ENCODE data around the gene C2orf81. TPM values are rescaled to one million over a fixed set of nuclear protein-coding genes. Genes with fewer than 3 reads are reported as not detected.

C2orf81 gene
- total RNA-seq, 4 donors from 2014 or later: 0.62 to 1.4 (median 1.2) TPM

DNA sequence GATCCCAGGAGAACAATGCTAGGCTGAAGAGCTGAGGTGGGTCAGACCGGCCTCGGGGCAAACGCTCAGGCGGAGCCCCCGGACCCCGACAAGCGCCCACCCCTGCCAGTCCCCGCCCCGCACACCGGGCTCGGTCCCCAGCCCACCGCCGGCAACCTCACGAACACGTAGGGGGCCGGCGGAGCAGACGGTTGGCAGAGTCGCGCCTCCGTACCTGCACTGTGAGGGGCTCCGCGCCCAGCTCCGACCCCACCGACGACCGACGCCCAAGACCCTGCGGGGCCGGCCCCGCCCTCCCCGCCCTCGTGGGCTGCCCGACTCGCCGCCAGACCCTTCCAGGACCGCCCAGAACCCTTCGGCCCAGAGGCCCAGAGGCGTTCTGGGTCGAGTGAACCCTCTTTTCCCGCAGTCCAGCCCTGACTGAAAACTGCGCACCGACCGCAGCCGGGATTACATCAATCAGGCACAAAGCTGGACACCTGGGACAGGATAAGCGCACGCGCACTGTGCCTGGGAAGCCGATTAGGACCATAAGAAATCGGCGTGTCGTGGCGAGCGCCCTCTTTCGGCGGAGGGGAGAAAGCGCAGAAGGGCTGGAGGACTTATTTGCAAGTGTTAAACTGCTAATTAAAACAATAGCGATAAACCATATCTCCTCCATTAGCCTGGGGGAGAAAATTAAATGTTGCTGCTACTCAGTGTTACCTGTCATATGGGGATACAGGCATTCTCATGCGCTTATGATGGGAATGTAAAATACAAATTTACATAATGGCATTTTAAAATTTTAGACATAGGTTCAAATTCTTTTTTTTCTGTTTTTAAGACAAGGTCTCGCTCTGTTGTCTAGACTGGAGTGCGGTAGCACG, 29.6 kb downstream of the C2orf81 start:
- WGBS, 2 donors (ENCODE audit: low coverage in 1 of 2): 4 to 10% methylated on average over 5 of the region's 62 CpGs
- TF ChIP-seq POLR2A (IDR thresholded peaks at IDR 0.05) (peak; percentile 35 to 61), POLR2AphosphoS5 (IDR thresholded peaks at IDR 0.05) (peak; percentile 39), CTCF (IDR thresholded peaks at IDR 0.05) (peak; percentile 89 to 97 (median 94)), EP300 (IDR thresholded peaks at IDR 0.05) (no peak)
- Histone ChIP-seq H3K27me3 (no peaks in the 10 kb centered on the region), H3K36me3 (no peaks in the 10 kb centered on the region), H3K4me1 (peaks cover 0 to 48% (median 21%) of the 10 kb centered on the region in 3 donors), H3K4me3 (peak overlapping the region; percentile 68 to 87), H3K27ac (peak overlapping the region; percentile 88 to 95 (median 90)), H3K9me3 (no peaks in the 10 kb centered on the region)
- peak; percentile 92 for ATAC-seq

DNA sequence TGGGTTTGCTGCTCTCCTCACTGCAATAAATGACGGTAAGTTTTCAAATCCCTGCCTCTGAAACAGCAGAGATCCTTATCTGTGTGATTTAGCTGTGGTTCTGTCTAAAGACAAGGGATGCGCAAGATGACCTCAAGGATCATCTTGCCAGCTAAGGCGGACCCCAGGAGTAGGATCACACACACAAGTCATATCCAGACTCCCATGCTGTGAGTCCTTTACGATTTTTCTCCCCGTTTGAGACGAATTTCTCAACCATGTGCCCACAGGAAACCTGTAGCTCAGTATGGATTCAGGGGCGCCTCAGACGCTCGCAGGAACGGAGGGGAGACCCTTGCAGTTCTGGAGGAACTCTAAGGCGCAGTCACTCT, 30.2 kb downstream of the C2orf81 start:
- Histone ChIP-seq H3K36me3 (no peaks in the 10 kb centered on the region), H3K9me3 (no peaks in the 10 kb centered on the region), H3K27ac (peak overlapping the region; percentile 88 to 95 (median 90)), H3K4me3 (peak overlapping the region; percentile 68 to 87), H3K27me3 (no peaks in the 10 kb centered on the region), H3K4me1 (peaks cover 0 to 54% (median 21%) of the 10 kb centered on the region in 3 donors)
- WGBS, 2 donors (ENCODE audit: low coverage in 1 of 2): 0% methylated on average over 1 of the region's 11 CpGs; no CpG with 5 or more reads in 1 of the 2 donors
- TF ChIP-seq EP300 (IDR thresholded peaks at IDR 0.05) (no peak), POLR2A (IDR thresholded peaks at IDR 0.05) (no peak), CTCF (IDR thresholded peaks at IDR 0.05) (no peak), POLR2AphosphoS5 (IDR thresholded peaks at IDR 0.05) (no peak)
- ATAC-seq: peak; percentile 47

GRCh38 chr2:74390606-74391005, 30.8 kb downstream of the C2orf81 start:
- ATAC-seq: no peak
- Histone ChIP-seq H3K36me3 (no peaks in the 10 kb centered on the region), H3K27ac (no peak overlapping the region), H3K4me1 (peaks cover 0 to 60% (median 21%) of the 10 kb centered on the region in 3 donors), H3K4me3 (peak overlapping the region; percentile 68 to 87), H3K9me3 (no peaks in the 10 kb centered on the region), H3K27me3 (no peaks in the 10 kb centered on the region)
- WGBS, 2 donors (ENCODE audit: low coverage in 1 of 2): 51 to 56% methylated on average over 5 of the region's 5 CpGs
- no peak for TF ChIP-seq CTCF (IDR thresholded peaks at IDR 0.05)
- no peak for TF ChIP-seq POLR2A (IDR thresholded peaks at IDR 0.05)
- no peak for TF ChIP-seq EP300 (IDR thresholded peaks at IDR 0.05)
- no peak for TF ChIP-seq POLR2AphosphoS5 (IDR thresholded peaks at IDR 0.05)

- peaks cover 0 to 90% (median 31%) of the 10 kb centered on the region in 3 donors for H3K4me1 ChIP-seq
- TF ChIP-seq CTCF (IDR thresholded peaks at IDR 0.05) (no peak), POLR2A (IDR thresholded peaks at IDR 0.05) (no peak), POLR2AphosphoS5 (IDR thresholded peaks at IDR 0.05) (no peak), EP300 (IDR thresholded peaks at IDR 0.05) (no peak)
- H3K9me3 ChIP-seq: no peaks in the 10 kb centered on the region
- H3K36me3 ChIP-seq: peaks cover 0 to 9% of the 10 kb centered on the region in 2 donors
- 63 to 67% methylated on average over 1 of the region's 1 CpG for WGBS, 2 donors (ENCODE audit: low coverage in 1 of 2)
- ATAC-seq: no peak
- no peaks in the 10 kb centered on the region for H3K27me3 ChIP-seq
- peak overlapping the region in 2 of 4 donors; percentile 24 to 27 for H3K27ac ChIP-seq
- no peak overlapping the region for H3K4me3 ChIP-seq
Measured at GRCh38 chr2:74387346-74387745, 34.1 kb downstream of the C2orf81 start.
